ENCODE data around the gene DNM2. TPM values are rescaled to one million over a fixed set of nuclear protein-coding genes. Genes with fewer than 3 reads are reported as not detected.

The DNM2 gene
- total RNA-seq, 1 experiment from 2014 or later: 362 TPM

GRCh38 chr19:10797078-10797477, 79.2 kb downstream of the DNM2 start:
- DNase-seq (ENCODE audit: low read depth): no peak
- in situ Hi-C loops (cut with HindIII; ENCODE audit: low pct_unique_long_range_greater_than_20kb, low sequenced_read_pairs): no loop called here

- DNase-seq (ENCODE audit: low read depth): no peak
- in situ Hi-C loops (cut with HindIII; ENCODE audit: low pct_unique_long_range_greater_than_20kb, low sequenced_read_pairs): no loop called here
These were observed 79.8 kb downstream of the DNM2 start for GRCh38 chr19:10797541-10798256.

- no peak for DNase-seq (ENCODE audit: low read depth)
- in situ Hi-C loops (cut with HindIII; ENCODE audit: low pct_unique_long_range_greater_than_20kb, low sequenced_read_pairs): no loop called here
These were observed 82.6 kb downstream of the DNM2 start for GRCh38 chr19:10800488-10800887.

GRCh38 chr19:10802479-10802878, 84.6 kb downstream of the DNM2 start:
- in situ Hi-C loops (cut with HindIII; ENCODE audit: low pct_unique_long_range_greater_than_20kb, low sequenced_read_pairs): no loop called here
- DNase-seq (ENCODE audit: low read depth): no peak

GRCh38 chr19:10803252-10803651, 85.4 kb downstream of the DNM2 start:
- no peak for DNase-seq (ENCODE audit: low read depth)
- in situ Hi-C loops (cut with HindIII; ENCODE audit: low pct_unique_long_range_greater_than_20kb, low sequenced_read_pairs): no loop called here

DNA sequence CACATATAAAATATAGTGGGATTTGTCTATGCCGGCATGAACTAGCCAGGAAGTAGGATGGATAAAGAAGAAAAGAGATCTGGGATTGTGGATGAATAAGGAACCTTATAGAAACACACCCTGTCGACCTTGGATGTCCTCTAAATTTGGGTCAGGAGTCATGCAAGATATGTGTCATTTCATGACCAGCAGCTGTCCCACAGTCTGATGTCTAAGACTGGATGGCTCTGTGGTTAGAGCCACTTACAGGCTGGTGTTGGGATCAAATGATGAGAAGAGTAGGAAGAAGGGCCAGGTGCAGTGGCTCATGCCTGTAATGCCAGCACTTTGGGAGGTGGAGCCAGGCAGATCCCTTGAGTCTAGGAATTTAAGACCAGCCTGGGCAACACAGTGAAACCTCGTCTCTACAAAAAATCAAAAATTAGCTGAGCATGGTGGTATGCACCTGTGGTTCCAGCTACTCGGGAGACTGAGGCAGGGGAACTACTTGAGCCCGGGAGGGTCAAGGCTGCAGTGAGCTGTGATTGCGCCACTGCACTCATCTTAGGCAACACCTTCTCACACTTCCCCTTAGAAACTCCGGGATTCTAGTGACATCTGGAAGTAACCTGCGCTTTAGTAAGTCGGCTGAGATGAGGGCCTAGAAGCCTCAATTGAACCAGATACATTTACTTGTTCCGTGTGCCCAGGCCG, 87.3 kb downstream of the DNM2 start:
- DNase-seq (ENCODE audit: low read depth): no peak
- in situ Hi-C loops (cut with HindIII; ENCODE audit: low pct_unique_long_range_greater_than_20kb, low sequenced_read_pairs): no loop called here

GRCh38 chr19:10805758-10806247, 87.9 kb downstream of the DNM2 start:
- in situ Hi-C loops (cut with HindIII; ENCODE audit: low pct_unique_long_range_greater_than_20kb, low sequenced_read_pairs): no loop called here
- DNase-seq (ENCODE audit: low read depth): no peak

DNA sequence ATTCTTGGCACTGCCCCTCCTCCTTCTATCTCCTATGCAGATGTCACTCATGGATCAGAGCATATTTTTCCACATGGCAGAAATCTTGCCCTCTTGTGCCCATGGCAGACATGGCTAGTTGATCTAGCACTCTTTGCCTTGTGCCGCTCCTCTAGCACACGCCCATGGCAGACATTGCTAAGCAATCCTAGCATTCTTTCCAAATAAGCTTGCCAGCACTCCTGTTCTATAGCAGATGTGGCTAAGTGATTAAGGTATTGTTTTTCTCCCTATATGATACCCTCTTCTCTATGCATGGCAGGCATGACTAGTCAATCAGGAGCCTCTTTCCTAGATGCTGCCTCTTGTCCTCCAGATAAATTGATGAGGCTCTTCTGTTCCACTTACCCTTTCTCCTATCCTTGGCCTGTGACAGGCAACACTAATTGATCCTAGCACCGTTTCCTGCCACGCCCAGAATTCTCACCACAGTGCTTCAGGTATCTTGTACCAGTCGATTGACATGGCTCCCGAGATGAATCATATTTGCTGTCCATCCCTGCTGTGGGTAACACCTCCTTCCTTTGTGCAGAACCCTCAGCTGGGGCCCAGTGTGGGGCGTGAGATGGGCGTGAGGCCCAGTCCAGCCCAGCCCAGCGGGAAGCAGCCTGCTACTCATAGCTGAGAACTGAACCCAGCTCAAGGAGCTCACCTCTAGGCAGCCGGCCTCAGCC, 91.2 kb downstream of the DNM2 start:
- DNase-seq (ENCODE audit: low read depth): peak; percentile 35
- in situ Hi-C loops (cut with HindIII; ENCODE audit: low pct_unique_long_range_greater_than_20kb, low sequenced_read_pairs): no loop called here

- in situ Hi-C loops (cut with HindIII; ENCODE audit: low pct_unique_long_range_greater_than_20kb, low sequenced_read_pairs): no loop called here
- DNase-seq (ENCODE audit: low read depth): no peak
These were observed 91.9 kb downstream of the DNM2 start for GRCh38 chr19:10809651-10810285.

DNA sequence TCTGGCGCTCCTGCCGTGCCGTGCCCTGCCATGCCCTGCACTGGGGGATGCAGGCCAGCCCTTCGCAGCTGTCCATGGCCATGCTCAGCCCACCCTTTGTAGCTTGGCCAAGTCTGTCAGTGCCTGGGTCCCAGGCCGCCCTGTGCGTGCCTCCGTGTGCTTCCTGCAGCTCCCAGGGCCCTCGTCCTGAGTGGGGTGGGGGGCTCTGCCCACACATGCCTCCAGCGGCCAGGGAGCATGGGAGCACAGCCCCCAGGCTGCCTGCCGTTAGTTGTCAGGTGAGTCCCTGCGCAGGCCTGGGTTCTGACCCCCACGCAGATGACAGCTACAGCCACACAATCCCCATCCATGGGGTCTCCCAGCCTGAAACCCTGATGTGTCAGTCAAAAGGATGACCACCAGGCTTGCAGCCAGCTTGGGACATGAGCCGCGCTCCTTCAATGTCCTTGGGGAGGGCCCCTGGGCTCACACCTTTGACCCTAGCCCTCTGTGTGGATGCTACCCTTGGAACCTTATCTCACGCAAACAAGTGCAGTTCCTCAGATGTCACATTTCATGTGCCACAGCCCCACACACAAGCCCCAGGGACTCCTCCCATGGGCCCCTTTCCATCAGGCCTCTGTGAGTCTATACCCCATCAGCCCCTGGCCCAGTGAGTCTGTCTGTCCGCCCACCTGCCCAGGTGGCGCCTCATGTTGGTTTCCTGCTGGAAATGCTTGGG, 93.7 kb downstream of the DNM2 start:
- in situ Hi-C loops (cut with HindIII; ENCODE audit: low pct_unique_long_range_greater_than_20kb, low sequenced_read_pairs): no loop called here
- DNase-seq (ENCODE audit: low read depth): no peak

DNA sequence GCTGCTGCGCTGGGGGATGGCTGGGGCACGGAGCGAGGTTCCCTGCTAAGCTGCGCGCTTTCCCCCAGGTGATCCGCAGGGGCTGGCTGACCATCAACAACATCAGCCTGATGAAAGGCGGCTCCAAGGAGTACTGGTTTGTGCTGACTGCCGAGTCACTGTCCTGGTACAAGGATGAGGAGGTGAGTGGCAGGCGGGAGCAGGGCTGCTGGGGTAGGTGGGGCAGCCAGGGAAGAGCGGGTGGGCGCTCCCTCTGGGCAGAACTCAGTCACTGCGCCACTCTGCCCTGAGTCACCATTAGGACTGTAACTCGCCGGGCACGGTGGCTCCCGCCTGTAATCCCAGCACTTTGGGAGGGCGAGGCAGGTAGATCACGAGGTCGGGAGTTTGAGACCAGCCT, 94.3 kb downstream of the DNM2 start:
- in situ Hi-C loops (cut with HindIII; ENCODE audit: low pct_unique_long_range_greater_than_20kb, low sequenced_read_pairs): no loop called here
- DNase-seq (ENCODE audit: low read depth): no peak

GRCh38 chr19:10812902-10813404, 95.1 kb downstream of the DNM2 start:
- in situ Hi-C loops (cut with HindIII; ENCODE audit: low pct_unique_long_range_greater_than_20kb, low sequenced_read_pairs): no loop called here
- peak; percentile 60 for DNase-seq (ENCODE audit: low read depth)

GRCh38 chr19:10815007-10815536, 97.2 kb downstream of the DNM2 start:
- in situ Hi-C loops (cut with HindIII; ENCODE audit: low pct_unique_long_range_greater_than_20kb, low sequenced_read_pairs): no loop called here
- no peak for DNase-seq (ENCODE audit: low read depth)

DNA sequence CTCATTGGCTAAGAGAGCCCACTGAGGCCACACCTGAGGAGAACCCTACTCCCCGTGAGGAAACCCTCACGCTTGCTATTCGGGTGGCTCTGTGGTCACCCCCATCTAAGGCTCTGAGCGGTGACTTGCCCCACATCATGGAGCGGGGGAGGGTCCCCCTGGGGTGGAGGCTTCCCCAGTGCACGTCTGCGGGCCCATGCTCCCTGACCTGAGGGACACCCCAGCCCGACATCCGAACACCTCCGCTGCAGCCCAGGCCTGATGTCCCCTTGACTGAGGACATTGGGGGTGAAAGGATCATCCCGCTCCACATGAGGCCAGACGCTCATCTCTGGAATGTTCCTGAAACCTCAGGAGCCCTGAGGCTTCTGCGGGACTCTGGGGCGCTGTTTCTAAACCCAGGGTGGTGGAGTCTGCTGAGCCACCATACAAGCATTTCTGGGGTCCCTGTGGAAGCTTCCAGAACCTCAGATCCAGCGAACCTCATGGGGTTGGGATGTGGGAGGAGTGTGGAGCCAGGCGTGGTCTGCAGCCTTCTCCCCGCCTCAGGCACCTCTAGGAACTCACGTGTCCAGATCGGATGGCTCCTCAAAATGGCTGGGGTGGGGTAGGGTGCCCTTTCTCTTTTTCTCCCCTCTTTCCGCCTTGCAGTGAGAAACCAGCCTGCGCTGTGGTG, 98.2 kb downstream of the DNM2 start:
- in situ Hi-C loops (cut with HindIII; ENCODE audit: low pct_unique_long_range_greater_than_20kb, low sequenced_read_pairs): no loop called here
- no peak for DNase-seq (ENCODE audit: low read depth)

DNA sequence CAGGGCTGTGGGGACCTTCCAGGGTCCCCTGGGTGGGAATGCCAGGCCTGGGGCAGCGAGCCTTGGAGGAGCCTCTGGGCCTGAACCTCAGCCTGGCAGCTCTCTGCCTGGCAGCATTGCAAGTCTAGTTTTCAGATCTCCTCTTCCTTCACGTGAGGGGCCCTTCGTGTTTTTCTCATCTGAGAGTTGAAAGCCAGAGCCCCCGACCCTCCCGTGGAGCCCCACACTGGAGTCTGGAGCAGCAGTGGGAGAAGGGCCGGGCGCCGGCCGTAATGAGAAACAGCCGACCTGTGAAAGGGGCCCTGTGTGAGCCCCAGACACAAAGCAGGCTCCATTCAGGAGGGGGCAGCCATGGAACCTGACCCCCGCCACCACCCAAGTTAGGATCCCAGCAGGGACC, 98.8 kb downstream of the DNM2 start:
- in situ Hi-C loops (cut with HindIII; ENCODE audit: low pct_unique_long_range_greater_than_20kb, low sequenced_read_pairs): no loop called here
- DNase-seq (ENCODE audit: low read depth): no peak

DNA sequence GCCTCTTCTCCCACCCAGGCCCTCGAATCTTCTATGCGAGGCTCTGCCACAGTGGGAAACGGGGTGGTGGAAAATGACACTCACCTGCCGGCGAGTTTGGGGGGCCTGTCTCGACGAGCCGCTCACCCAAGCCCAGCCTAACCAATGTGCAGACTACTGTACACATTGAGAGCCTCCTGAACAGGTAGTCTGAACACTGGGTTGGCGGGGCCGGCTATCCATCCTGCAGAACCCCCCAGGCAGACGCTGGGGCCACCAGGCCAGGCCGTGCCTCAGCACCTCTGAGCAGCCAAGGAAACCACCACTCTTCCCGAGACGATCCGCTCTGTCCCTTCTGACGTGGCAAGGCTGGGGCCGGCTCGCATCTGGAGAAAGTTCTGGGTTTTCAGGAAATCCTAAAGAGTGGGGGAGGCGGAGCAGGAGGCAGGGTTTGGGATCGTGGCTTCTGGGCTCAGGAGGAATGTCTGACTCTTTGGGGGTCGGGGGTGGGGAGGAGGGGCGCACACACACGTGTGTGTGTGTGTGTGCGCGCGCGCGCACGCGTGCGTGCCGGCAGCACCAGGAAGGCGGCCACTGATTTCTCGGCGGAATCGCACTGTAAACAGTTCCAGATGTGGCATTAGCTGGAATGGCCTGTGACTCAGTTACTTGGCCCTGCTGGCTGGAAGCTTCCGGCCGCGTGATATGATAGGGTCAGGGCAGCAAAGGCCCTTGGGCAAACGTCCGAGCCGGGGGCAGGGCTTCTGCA, 99.6 kb downstream of the DNM2 start:
- in situ Hi-C loops (cut with HindIII; ENCODE audit: low pct_unique_long_range_greater_than_20kb, low sequenced_read_pairs): no loop called here
- no peak for DNase-seq (ENCODE audit: low read depth)

Measured in Caki2 (cell line).